Psoas muscle (tissue), 8 donors: Measurements from ENCODE around the gene ZNF780A. TPM values are rescaled to one million over a fixed set of nuclear protein-coding genes. Genes with fewer than 3 reads are reported as not detected.
"Not testable (repeated sequence)": the region's sequence is repeated elsewhere in the genome, so short reads cannot be mapped to it uniquely, and the experiment has no call there.

Experiments
- ATAC-seq, 4 donors: fragments of 200-7000 bp; cut with Tn5 transposase; one replicate each; pipeline ENCODE4 v1.9.1; 2020; ENCODE audit warnings: moderate library complexity in 3 of 4, mild to moderate bottlenecking in 2 of 4
- DNase-seq, 2 donors: peaks; one replicate each; pipeline ENCODE4 v3.0.0-alpha.2; 2020
- H3K27ac ChIP-seq: fragments of 200-600 bp; one replicate; pipeline ENCODE4 v1.8.0; 2022
- H3K27me3 ChIP-seq, 3 donors: fragments of 200-600 bp in 1 of 3; one replicate each; pipeline versions ENCODE4 v1.6.1 to v1.8.0; 2013 to 2022; ENCODE audit warnings: low read length in 2 of 3, mild to moderate bottlenecking in 2 of 3, moderate library complexity in 1 of 3; ENCODE audit not compliant: insufficient read depth in 3 of 3
- H3K36me3 ChIP-seq, 2 donors: fragments of 200-600 bp in 1 of 2; one replicate each; pipeline versions ENCODE4 v1.6.1 to v1.8.0; 2013 to 2022; ENCODE audit warnings: low read depth in 1 of 2, mild to moderate bottlenecking in 1 of 2, moderate library complexity in 1 of 2; ENCODE audit not compliant: insufficient read depth in 1 of 2
- H3K4me1 ChIP-seq: fragments of 200-600 bp; one replicate; pipeline ENCODE4 v1.8.0; 2022
- H3K4me3 ChIP-seq: fragments of 200-600 bp; one replicate; pipeline ENCODE4 v1.8.0; 2022; ENCODE audit warnings: mild to moderate bottlenecking
- H3K9me3 ChIP-seq: fragments of 200-600 bp; one replicate; pipeline ENCODE4 v1.8.0; 2022
- CTCF ChIP-seq: fragments of 200-600 bp; IDR thresholded peaks from one replicate; pipeline ENCODE4 v1.8.0; 2022; ENCODE audit warnings: antibody characterized with exemption
- WGBS, 3 donors: extraction: QIAGEN DNeasy Blood & Tissue Kit; methylation state at CpG; one replicate each; pipeline versions ENCODE4 v1.1.6 to v1.1.7; 2013; 5-methylcytosine and 5-hydroxymethylcytosine counted together
- intact Hi-C, 2 donors: fragments of 100-400 bp; cut with DNase I; formaldehyde crosslinking; loops; one replicate each; pipeline versions ENCODE4 v1.11.0 to v1.14.2; 2022
- polyA plus RNA-seq, 3 donors: library from polyadenylated mRNA; stranded (reverse); fragments of 200-250 nt; gene quantifications; one replicate each; pipeline ENCODE4 v1.2.3, GENCODE V29; 2013
- total RNA-seq, 4 donors: library from RNA; stranded (reverse); fragmentation: NEBNext Ultra II Directional in 2 of 4; extraction: Animal tissue kit (Norgen Biotek cat#: 25700) in 2 of 4; gene quantifications; one replicate each; pipeline versions ENCODE4 v1.2.1 to v1.2.4, GENCODE V29; 2021 to 2023
- donor health status: healthy with polysubstance abuse.
- donor health status: DM: no; HTN: no; CAD: no; lungs with moderate emphysema.
- donor health status: Bipolar disorder and iron deficiency.
- donor health status: healthy.
- donor health status: DM: yes; HTN: yes; CAD: no.
- donor health status: DM: no; HTN: no; CAD: no.
- donor health status: DM: no; HTN: no; CAD: no.
- donor health status: DM: yes; HTN: yes; CAD: no.

The ZNF780A gene
- total and polyA plus RNA-seq, 7 donors: 4.2 to 11.8 (median 5.9) TPM

- H3K27ac ChIP-seq: no peak overlapping the region
- WGBS, 3 donors: 43 to 67% (median 65%) methylated on average over 1 of the region's 1 CpG
- no peak for DNase-seq
- intact Hi-C loops: loop anchor here in 1 of 2 donors (10.0 kb wide), 1 partner anchor 391 kb away; no protein-coding TSS in a partner anchor
- peaks cover 0 to 7% (median 0%) of the 10 kb centered on the region in 3 donors for H3K27me3 ChIP-seq
- H3K4me3 ChIP-seq: no peak overlapping the region
- no peaks in the 10 kb centered on the region for H3K36me3 ChIP-seq
- TF ChIP-seq CTCF: no peak
- H3K9me3 ChIP-seq: peaks cover 3% of the 10 kb centered on the region
- no peaks in the 10 kb centered on the region for H3K4me1 ChIP-seq
- no peak for ATAC-seq
These were observed 42.7 kb upstream of the ZNF780A start for GRCh38 chr19:40133491-40133890.

GRCh38 chr19:40130013-40130412 lies 39.3 kb upstream of the ZNF780A start:
- H3K4me1 ChIP-seq: no peaks in the 10 kb centered on the region
- no peaks in the 10 kb centered on the region for H3K36me3 ChIP-seq
- ATAC-seq (no peak), DNase-seq (no peak)
- H3K9me3 ChIP-seq: peaks cover 3% of the 10 kb centered on the region
- intact Hi-C loops: loop anchor here in 1 of 2 donors (10.0 kb wide), 1 partner anchor 395 kb away; no protein-coding TSS in a partner anchor
- peaks cover 0 to 27% (median 0%) of the 10 kb centered on the region in 3 donors for H3K27me3 ChIP-seq
- TF ChIP-seq CTCF: no peak
- no peak overlapping the region for H3K27ac ChIP-seq
- H3K4me3 ChIP-seq: no peak overlapping the region

DNA sequence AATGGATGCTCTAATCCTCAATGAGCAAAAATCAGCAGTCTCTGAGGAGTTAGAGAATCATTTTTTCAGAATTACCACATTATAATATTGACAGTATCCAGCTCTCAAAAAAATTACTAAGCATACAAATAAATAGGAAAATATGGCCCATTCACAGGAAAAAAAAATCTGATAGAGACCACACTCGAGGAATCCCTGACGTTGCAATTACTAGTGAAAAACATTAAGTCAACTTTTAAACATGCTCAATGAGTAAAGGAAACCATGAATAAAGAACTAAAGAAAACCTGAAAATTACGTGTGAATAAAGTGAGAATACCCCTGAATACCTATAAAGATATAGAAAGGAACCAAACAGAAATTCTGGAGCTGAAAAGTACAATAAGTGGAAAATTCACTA lies 38.7 kb upstream of the ZNF780A start:
- Histone ChIP-seq H3K4me1 (no peaks in the 10 kb centered on the region), H3K4me3 (no peak overlapping the region), H3K27me3 (peaks cover 0 to 23% (median 0%) of the 10 kb centered on the region in 3 donors), H3K27ac (no peak overlapping the region), H3K36me3 (no peaks in the 10 kb centered on the region), H3K9me3 (peaks cover 3% of the 10 kb centered on the region)
- no peak for TF ChIP-seq CTCF
- no peak for DNase-seq
- ATAC-seq: no peak
- WGBS, 3 donors: 54 to 59% (median 56%) methylated on average over 3 of the region's 3 CpGs
- intact Hi-C loops: no loop called here

DNA sequence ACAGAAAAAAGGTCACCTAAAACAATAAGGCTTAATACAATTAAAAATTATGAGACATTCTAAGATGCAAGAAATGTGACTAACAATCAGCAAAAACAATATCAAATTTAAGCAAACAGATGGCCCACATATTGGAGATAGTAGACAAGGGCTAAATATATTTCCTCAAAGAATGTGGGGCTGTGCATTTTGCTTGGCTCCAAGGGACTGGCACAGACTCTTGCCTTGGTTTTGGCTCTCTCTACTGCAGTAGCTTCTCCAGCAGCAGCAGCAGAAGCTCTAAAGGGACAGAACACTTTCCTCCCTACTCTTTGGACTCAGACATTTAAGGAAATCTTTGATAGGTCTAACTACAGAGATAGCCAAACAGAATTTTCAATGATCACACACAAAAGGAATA lies 38.2 kb upstream of the ZNF780A start:
- H3K27me3 ChIP-seq: peaks cover 0 to 22% (median 0%) of the 10 kb centered on the region in 3 donors
- H3K36me3 ChIP-seq: no peaks in the 10 kb centered on the region
- no peak for TF ChIP-seq CTCF
- H3K27ac ChIP-seq: no peak overlapping the region
- peaks cover 3% of the 10 kb centered on the region for H3K9me3 ChIP-seq
- H3K4me3 ChIP-seq: no peak overlapping the region
- intact Hi-C loops: no loop called here
- no peak for ATAC-seq
- H3K4me1 ChIP-seq: no peaks in the 10 kb centered on the region
- DNase-seq: no peak

GRCh38 chr19:40119380-40119779 lies 28.6 kb upstream of the ZNF780A start:
- no peak overlapping the region for H3K27ac ChIP-seq
- TF ChIP-seq CTCF: no peak
- H3K4me1 ChIP-seq: no peaks in the 10 kb centered on the region
- 85 to 91% (median 87%) methylated on average over 4 of the region's 4 CpGs for WGBS, 3 donors
- intact Hi-C loops: no loop called here
- H3K27me3 ChIP-seq: peaks cover 0 to 4% (median 0%) of the 10 kb centered on the region in 3 donors
- H3K36me3 ChIP-seq: no peaks in the 10 kb centered on the region
- DNase-seq (no peak), ATAC-seq (no peak)
- no peak overlapping the region for H3K4me3 ChIP-seq
- no peaks in the 10 kb centered on the region for H3K9me3 ChIP-seq

GRCh38 chr19:40118638-40119037 lies 27.9 kb upstream of the ZNF780A start:
- ATAC-seq, H3K36me3 ChIP-seq, DNase-seq, H3K4me3 ChIP-seq, H3K27ac ChIP-seq, intact Hi-C loops, H3K27me3 ChIP-seq, H3K4me1 ChIP-seq, H3K9me3 ChIP-seq: not testable (repeated sequence)
- WGBS, 3 donors: 92 to 100% (median 93%) methylated on average over 4 to 14 of the region's 25 CpGs
